ENCODE results near the gene SNRNP40. TPM values are rescaled to one million over a fixed set of nuclear protein-coding genes. Genes with fewer than 3 reads are reported as not detected.
A peak's percentile ranks its signal among the peaks of the same experiment; 100 is the strongest.

SNRNP40 gene
- total and polyA plus RNA-seq, 4 donors, result 12.3 to 74.3 (median 19.8) TPM

DNA sequence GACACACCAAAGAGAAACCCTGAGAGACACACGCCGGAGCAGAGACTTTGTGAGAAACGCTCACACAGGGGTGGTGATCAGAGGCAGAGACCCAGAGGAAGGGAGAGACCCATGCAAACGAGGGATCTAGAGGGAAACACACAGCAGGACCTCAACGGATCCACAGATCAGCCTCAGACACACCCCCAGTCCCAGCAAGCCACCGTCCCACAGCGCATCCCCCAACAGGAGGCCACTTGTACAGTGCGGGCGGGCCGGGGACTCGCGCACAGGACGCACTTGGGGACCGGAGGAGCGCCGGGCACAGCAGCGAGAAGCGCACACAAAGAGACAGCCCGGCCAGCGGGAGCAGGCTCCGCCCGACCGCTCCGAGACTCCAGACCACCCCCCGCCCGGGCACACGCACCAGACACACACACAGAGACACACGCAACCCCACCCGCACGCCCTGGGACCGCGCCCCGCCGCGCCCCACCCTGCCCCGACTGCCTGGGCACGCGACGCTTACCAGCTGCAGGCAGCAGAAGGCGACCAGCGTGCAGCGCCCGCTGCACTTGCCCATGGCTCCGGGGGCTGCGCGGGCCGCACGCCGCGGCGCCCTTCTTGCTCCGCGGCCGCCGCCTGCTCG, 57.5 kb downstream of the SNRNP40 start:
- H3K27me3 ChIP-seq (ENCODE audit: control insufficient read depth in 4 of 4, insufficient read depth in 4 of 4, low read length in 3 of 4), result peaks cover 0 to 15% (median 10%) of the 10 kb centered on the region in 4 donors
- H3K4me3 ChIP-seq (ENCODE audit: low read depth in 1 of 3, low read length in 3 of 3), result peak overlapping the region in 1 of 3 donors; percentile 41
- H3K9me3 ChIP-seq (ENCODE audit: control insufficient read depth in 4 of 4, low read length in 3 of 4), result no peaks in the 10 kb centered on the region
- DNase-seq (ENCODE audit: low spot score), result no peak
- H3K27ac ChIP-seq (ENCODE audit: low read depth in 1 of 2, low read length in 2 of 2), result no peak overlapping the region
- WGBS, result 1% methylated on average over 56 of the region's 56 CpGs
- no peak overlapping the region for H3K9ac ChIP-seq (ENCODE audit: low read depth in 1 of 2, low read length in 2 of 2)
- H3K4me1 ChIP-seq (ENCODE audit: control insufficient read depth in 4 of 4, insufficient read depth in 4 of 4, low read length in 3 of 4), result peaks cover 4 to 13% (median 7%) of the 10 kb centered on the region in 4 donors
- no peaks in the 10 kb centered on the region for H3K36me3 ChIP-seq (ENCODE audit: control insufficient read depth in 4 of 4, insufficient read depth in 3 of 4, low read depth in 1 of 4, low read length in 3 of 4)
- TF ChIP-seq SP1 (IDR thresholded peaks at IDR 0.05) (no peak), GABPA (IDR thresholded peaks at IDR 0.05 in 1 of 2, conservative IDR thresholded peaks at IDR 0.05 in 1 of 2) (no peak), EGR1 (IDR thresholded peaks at IDR 0.05; ENCODE audit: low read depth in 2 of 2) (no peak), NR2F2 (IDR thresholded peaks at IDR 0.05) (no peak), TAF1 (conservative IDR thresholded peaks at IDR 0.05) (no peak), HNF4G (IDR thresholded peaks at IDR 0.05) (no peak), RAD21 (IDR thresholded peaks at IDR 0.05) (no peak), RXRA (IDR thresholded peaks at IDR 0.05) (no peak), FOXA2 (IDR thresholded peaks at IDR 0.05) (no peak), FOXA1 (IDR thresholded peaks at IDR 0.05) (no peak), JUND (IDR thresholded peaks at IDR 0.05) (no peak), YY1 (IDR thresholded peaks at IDR 0.05) (no peak)
- TF ChIP-seq, protein P1, sequence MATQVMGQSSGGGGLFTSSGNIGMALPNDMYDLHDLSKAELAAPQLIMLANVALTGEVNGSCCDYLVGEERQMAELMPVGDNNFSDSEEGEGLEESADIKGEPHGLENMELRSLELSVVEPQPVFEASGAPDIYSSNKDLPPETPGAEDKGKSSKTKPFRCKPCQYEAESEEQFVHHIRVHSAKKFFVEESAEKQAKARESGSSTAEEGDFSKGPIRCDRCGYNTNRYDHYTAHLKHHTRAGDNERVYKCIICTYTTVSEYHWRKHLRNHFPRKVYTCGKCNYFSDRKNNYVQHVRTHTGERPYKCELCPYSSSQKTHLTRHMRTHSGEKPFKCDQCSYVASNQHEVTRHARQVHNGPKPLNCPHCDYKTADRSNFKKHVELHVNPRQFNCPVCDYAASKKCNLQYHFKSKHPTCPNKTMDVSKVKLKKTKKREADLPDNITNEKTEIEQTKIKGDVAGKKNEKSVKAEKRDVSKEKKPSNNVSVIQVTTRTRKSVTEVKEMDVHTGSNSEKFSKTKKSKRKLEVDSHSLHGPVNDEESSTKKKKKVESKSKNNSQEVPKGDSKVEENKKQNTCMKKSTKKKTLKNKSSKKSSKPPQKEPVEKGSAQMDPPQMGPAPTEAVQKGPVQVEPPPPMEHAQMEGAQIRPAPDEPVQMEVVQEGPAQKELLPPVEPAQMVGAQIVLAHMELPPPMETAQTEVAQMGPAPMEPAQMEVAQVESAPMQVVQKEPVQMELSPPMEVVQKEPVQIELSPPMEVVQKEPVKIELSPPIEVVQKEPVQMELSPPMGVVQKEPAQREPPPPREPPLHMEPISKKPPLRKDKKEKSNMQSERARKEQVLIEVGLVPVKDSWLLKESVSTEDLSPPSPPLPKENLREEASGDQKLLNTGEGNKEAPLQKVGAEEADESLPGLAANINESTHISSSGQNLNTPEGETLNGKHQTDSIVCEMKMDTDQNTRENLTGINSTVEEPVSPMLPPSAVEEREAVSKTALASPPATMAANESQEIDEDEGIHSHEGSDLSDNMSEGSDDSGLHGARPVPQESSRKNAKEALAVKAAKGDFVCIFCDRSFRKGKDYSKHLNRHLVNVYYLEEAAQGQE (IDR thresholded peaks at IDR 0.05), result no peak
- TF ChIP-seq, protein P2, sequence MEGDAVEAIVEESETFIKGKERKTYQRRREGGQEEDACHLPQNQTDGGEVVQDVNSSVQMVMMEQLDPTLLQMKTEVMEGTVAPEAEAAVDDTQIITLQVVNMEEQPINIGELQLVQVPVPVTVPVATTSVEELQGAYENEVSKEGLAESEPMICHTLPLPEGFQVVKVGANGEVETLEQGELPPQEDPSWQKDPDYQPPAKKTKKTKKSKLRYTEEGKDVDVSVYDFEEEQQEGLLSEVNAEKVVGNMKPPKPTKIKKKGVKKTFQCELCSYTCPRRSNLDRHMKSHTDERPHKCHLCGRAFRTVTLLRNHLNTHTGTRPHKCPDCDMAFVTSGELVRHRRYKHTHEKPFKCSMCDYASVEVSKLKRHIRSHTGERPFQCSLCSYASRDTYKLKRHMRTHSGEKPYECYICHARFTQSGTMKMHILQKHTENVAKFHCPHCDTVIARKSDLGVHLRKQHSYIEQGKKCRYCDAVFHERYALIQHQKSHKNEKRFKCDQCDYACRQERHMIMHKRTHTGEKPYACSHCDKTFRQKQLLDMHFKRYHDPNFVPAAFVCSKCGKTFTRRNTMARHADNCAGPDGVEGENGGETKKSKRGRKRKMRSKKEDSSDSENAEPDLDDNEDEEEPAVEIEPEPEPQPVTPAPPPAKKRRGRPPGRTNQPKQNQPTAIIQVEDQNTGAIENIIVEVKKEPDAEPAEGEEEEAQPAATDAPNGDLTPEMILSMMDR (IDR thresholded peaks at IDR 0.05; ENCODE audit: low read depth, low read length, missing input control), result no peak
- TF ChIP-seq, protein P3, sequence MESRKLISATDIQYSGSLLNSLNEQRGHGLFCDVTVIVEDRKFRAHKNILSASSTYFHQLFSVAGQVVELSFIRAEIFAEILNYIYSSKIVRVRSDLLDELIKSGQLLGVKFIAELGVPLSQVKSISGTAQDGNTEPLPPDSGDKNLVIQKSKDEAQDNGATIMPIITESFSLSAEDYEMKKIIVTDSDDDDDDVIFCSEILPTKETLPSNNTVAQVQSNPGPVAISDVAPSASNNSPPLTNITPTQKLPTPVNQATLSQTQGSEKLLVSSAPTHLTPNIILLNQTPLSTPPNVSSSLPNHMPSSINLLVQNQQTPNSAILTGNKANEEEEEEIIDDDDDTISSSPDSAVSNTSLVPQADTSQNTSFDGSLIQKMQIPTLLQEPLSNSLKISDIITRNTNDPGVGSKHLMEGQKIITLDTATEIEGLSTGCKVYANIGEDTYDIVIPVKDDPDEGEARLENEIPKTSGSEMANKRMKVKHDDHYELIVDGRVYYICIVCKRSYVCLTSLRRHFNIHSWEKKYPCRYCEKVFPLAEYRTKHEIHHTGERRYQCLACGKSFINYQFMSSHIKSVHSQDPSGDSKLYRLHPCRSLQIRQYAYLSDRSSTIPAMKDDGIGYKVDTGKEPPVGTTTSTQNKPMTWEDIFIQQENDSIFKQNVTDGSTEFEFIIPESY (IDR thresholded peaks at IDR 0.05), result no peak
- TF ChIP-seq, protein P4, sequence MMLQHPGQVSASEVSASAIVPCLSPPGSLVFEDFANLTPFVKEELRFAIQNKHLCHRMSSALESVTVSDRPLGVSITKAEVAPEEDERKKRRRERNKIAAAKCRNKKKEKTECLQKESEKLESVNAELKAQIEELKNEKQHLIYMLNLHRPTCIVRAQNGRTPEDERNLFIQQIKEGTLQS (IDR thresholded peaks at IDR 0.05), result no peak

DNA sequence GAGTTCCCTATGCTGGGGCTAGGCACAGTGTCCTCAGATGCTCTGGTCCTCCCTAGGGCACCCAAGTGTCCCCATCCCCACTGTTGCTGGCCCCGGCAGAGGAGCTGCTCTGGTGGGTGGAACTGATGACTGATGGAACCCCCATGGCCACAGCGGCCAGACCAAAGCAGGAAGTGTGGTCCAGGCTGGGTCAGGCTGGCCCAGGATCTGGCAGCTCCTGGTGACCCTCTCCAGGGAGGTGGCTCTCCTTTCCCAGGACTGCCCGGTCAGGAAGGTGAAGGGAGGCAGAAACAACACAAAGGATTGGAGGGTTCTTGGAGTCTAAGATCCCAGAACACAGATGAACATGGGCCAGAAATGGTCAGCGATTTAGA, 58.0 kb downstream of the SNRNP40 start:
- DNase-seq (ENCODE audit: low spot score), result no peak
- Histone ChIP-seq H3K9me3 (ENCODE audit: control insufficient read depth in 4 of 4, low read length in 3 of 4) (no peaks in the 10 kb centered on the region), H3K27me3 (ENCODE audit: control insufficient read depth in 4 of 4, insufficient read depth in 4 of 4, low read length in 3 of 4) (peaks cover 0 to 15% (median 10%) of the 10 kb centered on the region in 4 donors), H3K9ac (ENCODE audit: low read depth in 1 of 2, low read length in 2 of 2) (no peak overlapping the region), H3K36me3 (ENCODE audit: control insufficient read depth in 4 of 4, insufficient read depth in 3 of 4, low read depth in 1 of 4, low read length in 3 of 4) (no peaks in the 10 kb centered on the region), H3K4me1 (ENCODE audit: control insufficient read depth in 4 of 4, insufficient read depth in 4 of 4, low read length in 3 of 4) (peaks cover 4 to 13% (median 7%) of the 10 kb centered on the region in 4 donors), H3K27ac (ENCODE audit: low read depth in 1 of 2, low read length in 2 of 2) (no peak overlapping the region), H3K4me3 (ENCODE audit: low read depth in 1 of 3, low read length in 3 of 3) (no peak overlapping the region)
- WGBS, result 17% methylated on average over 4 of the region's 4 CpGs
- TF ChIP-seq RAD21 (IDR thresholded peaks at IDR 0.05) (no peak), NR2F2 (IDR thresholded peaks at IDR 0.05) (no peak), GABPA (IDR thresholded peaks at IDR 0.05 in 1 of 2, conservative IDR thresholded peaks at IDR 0.05 in 1 of 2) (no peak), YY1 (IDR thresholded peaks at IDR 0.05) (no peak), RXRA (IDR thresholded peaks at IDR 0.05) (no peak), SP1 (IDR thresholded peaks at IDR 0.05) (no peak), JUND (IDR thresholded peaks at IDR 0.05) (no peak), EGR1 (IDR thresholded peaks at IDR 0.05; ENCODE audit: low read depth in 2 of 2) (no peak), HNF4A (conservative IDR thresholded peaks at IDR 0.05) (no peak)
- TF ChIP-seq, protein P1 (IDR thresholded peaks at IDR 0.05), result no peak
- TF ChIP-seq, protein P4 (IDR thresholded peaks at IDR 0.05), result no peak
- TF ChIP-seq, protein P3 (IDR thresholded peaks at IDR 0.05), result no peak
